Measurements from ENCODE around the gene MS4A15. TPM values are rescaled to one million over a fixed set of nuclear protein-coding genes. Genes with fewer than 3 reads are reported as not detected.

Gene MS4A15
- total RNA-seq, 3 donors from 2014 or later = not detected

DNA sequence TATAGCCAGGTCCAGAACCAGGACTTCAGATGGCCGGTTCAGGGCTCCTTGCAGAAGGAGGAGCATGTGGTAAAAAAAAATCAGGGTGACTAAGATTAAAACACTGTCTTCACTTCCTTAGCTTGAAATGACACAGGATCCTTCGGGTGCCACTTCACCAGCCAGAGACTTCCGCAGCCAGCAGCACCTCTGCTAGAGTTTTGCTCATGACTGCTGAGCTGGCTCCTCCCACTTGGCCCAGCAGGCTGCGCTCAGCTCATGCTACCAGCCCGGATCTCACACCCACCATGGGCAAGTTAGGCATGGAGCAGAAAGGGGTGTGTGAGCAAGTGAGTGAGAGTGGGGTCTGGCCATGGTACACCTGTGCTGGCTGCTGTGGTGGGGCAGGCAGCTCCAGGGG, 38.7 kb upstream of the MS4A15 start:
- Histone ChIP-seq H3K9me3 (peaks cover 0 to 12% of the 10 kb centered on the region in 2 donors), H3K36me3 (no peaks in the 10 kb centered on the region), H3K4me1 (no peaks in the 10 kb centered on the region), H3K27me3 (no peaks in the 10 kb centered on the region), H3K27ac (no peak overlapping the region), H3K4me3 (no peak overlapping the region)
- intact Hi-C loops (cut with DNase I; ENCODE audit: low total_unique reads) = loop anchor here (5.0 kb wide), 1 partner anchor 1076 kb away; no protein-coding TSS in a partner anchor
- no peak for DNase-seq (ENCODE audit: low spot score in 2 of 2)
- TF ChIP-seq POLR2AphosphoS5 (IDR thresholded peaks at IDR 0.05) (no peak), CTCF (IDR thresholded peaks at IDR 0.05) (no peak), POLR2A (IDR thresholded peaks at IDR 0.05) (no peak)

DNA sequence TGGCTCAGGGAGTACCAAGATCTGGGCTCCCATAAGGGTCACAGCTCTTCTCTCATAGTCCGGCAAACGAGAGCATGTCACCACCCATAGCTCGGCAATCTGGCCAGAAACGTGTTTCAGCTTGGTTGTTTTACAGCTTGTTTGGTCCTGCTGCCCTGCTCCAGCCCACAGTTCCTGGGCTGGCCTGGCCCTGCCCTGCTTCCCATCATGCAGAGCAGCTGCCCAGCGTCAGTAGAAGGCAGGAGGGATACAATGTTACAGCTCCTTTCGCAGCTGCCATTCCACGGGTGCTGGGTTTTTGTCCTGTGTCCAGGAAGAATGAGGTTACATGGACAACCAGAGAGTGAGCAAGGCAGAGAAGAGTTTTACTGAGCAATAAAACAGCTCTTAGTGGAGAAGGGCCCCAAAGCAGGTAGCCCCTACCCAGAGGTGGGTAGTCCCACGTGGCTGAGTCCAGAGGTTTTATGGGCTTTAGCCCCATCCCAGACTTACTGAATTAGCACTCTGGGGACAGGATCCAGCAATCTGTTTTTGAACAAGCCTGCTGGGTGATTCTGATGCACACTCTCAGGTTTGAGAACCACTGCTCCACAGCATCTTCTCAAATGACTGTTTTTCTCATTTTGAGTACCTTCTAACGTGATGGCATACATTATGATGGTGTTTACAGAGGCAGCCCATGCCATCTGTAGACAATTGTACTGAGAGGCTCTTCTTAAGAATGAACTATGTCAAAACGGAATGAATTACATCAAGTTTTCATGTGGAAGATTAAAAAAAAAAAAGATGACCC, 37.9 kb upstream of the MS4A15 start:
- Histone ChIP-seq H3K27ac (no peak overlapping the region), H3K4me3 (no peak overlapping the region), H3K27me3 (no peaks in the 10 kb centered on the region), H3K36me3 (no peaks in the 10 kb centered on the region), H3K4me1 (no peaks in the 10 kb centered on the region), H3K9me3 (peaks cover 0 to 12% of the 10 kb centered on the region in 2 donors)
- TF ChIP-seq CTCF (IDR thresholded peaks at IDR 0.05) (no peak), POLR2A (IDR thresholded peaks at IDR 0.05) (no peak), POLR2AphosphoS5 (IDR thresholded peaks at IDR 0.05) (no peak)
- DNase-seq (ENCODE audit: low spot score in 2 of 2) = no peak
- intact Hi-C loops (cut with DNase I; ENCODE audit: low total_unique reads) = loop anchor here (5.0 kb wide), 1 partner anchor 1076 kb away; no protein-coding TSS in a partner anchor

GRCh38 chr11:60719391-60719790, 37.3 kb upstream of the MS4A15 start:
- no peak overlapping the region for H3K4me3 ChIP-seq
- DNase-seq (ENCODE audit: low spot score in 2 of 2) = no peak
- H3K27me3 ChIP-seq = no peaks in the 10 kb centered on the region
- H3K4me1 ChIP-seq = no peaks in the 10 kb centered on the region
- H3K27ac ChIP-seq = no peak overlapping the region
- peaks cover 0 to 12% of the 10 kb centered on the region in 2 donors for H3K9me3 ChIP-seq
- intact Hi-C loops (cut with DNase I; ENCODE audit: low total_unique reads) = loop anchor here (5.0 kb wide), 1 partner anchor 1077 kb away; no protein-coding TSS in a partner anchor
- TF ChIP-seq POLR2A (IDR thresholded peaks at IDR 0.05) (no peak), POLR2AphosphoS5 (IDR thresholded peaks at IDR 0.05) (no peak), CTCF (IDR thresholded peaks at IDR 0.05) (no peak)
- no peaks in the 10 kb centered on the region for H3K36me3 ChIP-seq

DNA sequence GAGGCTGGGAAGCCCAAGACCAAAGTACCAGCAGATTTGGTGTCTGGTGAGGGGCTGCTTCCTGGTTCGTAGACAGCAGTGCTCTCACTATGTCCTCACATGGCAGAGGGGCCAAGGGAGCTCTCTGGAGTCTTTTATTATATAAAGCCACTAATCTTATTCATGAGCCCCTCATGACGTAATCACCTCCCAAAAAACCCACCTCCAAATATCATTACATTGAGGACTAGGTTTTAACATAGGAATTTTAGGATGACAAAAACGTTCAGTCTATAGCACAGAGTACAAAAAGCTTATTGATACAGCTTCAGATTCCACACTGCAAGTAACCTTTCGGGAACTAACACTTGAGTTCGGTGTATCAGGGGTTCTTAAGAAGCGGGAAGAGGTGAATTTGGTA, 36.2 kb upstream of the MS4A15 start:
- TF ChIP-seq CTCF (IDR thresholded peaks at IDR 0.05) (no peak), POLR2AphosphoS5 (IDR thresholded peaks at IDR 0.05) (no peak)
- H3K27ac ChIP-seq = no peak overlapping the region
- no peaks in the 10 kb centered on the region for H3K36me3 ChIP-seq

GRCh38 chr11:60724420-60724819, 32.2 kb upstream of the MS4A15 start, which contains the start of gene MS4A18:
TSS of gene MS4A18 (plus strand) at chr11:60724720.
- DNase-seq (ENCODE audit: low spot score in 2 of 2) = no peak
- no peak for TF ChIP-seq POLR2AphosphoS5 (IDR thresholded peaks at IDR 0.05)
- TF ChIP-seq CTCF (IDR thresholded peaks at IDR 0.05) = no peak
- TF ChIP-seq POLR2A (IDR thresholded peaks at IDR 0.05) = no peak
- no peaks in the 10 kb centered on the region for H3K36me3 ChIP-seq
- peaks cover 0 to 4% of the 10 kb centered on the region in 2 donors for H3K27me3 ChIP-seq
- H3K27ac ChIP-seq = no peak within 1 kb of the TSS
- H3K9me3 ChIP-seq = no peaks in the 10 kb centered on the region
- H3K4me1 ChIP-seq = no peaks in the 10 kb centered on the region
- no peak within 1 kb of the TSS for H3K4me3 ChIP-seq
- intact Hi-C loops (cut with DNase I; ENCODE audit: low total_unique reads) = no loop called here

More for the DNA sequence above, 36.2 kb upstream of the MS4A15 start:
- no peaks in the 10 kb centered on the region for H3K27me3 ChIP-seq
- no peaks in the 10 kb centered on the region for H3K4me1 ChIP-seq
- intact Hi-C loops (cut with DNase I; ENCODE audit: low total_unique reads) = no loop called here
- no peak overlapping the region for H3K4me3 ChIP-seq
- no peak for DNase-seq (ENCODE audit: low spot score in 2 of 2)
- H3K9me3 ChIP-seq = peaks cover 0 to 12% of the 10 kb centered on the region in 2 donors
